ENCODE measurements around the gene CAMSAP1. TPM values are rescaled to one million over a fixed set of nuclear protein-coding genes. Genes with fewer than 3 reads are reported as not detected.

The CAMSAP1 gene
- total and polyA plus RNA-seq, 4 donors, result 5.0 to 29.8 (median 15.1) TPM

GRCh38 chr9:135804581-135805421, 102.5 kb downstream of the CAMSAP1 start:
- Histone ChIP-seq H3K27ac (ENCODE audit: low read depth in 1 of 2, low read length in 1 of 2) (no peak overlapping the region), H3K4me1 (ENCODE audit: control insufficient read depth in 5 of 5, insufficient read depth in 5 of 5, low read length in 5 of 5) (no peaks in the 10 kb centered on the region), H3K9ac (ENCODE audit: insufficient read depth in 1 of 2, low read length in 2 of 2) (no peak overlapping the region), H3K36me3 (ENCODE audit: control insufficient read depth in 4 of 4, insufficient read depth in 4 of 4, low read length in 4 of 4) (peaks cover 0 to 7% (median 1%) of the 10 kb centered on the region in 4 donors), H3K27me3 (ENCODE audit: control insufficient read depth in 3 of 3, insufficient read depth in 3 of 3, low read length in 2 of 3) (no peaks in the 10 kb centered on the region), H3K4me3 (no peak overlapping the region), H3K9me3 (ENCODE audit: control insufficient read depth in 4 of 4, insufficient read depth in 3 of 4, low read length in 3 of 4) (no peaks in the 10 kb centered on the region)
- DNase-seq, result no peak
- TF ChIP-seq CTCF (IDR thresholded peaks at IDR 0.05; ENCODE audit: control extremely low read depth, extremely low read depth), result no peak
- no peak for ATAC-seq (ENCODE audit: insufficient read depth, low FRiP score)
- WGBS, 2 donors, result 87 to 89% methylated on average over 24 of the region's 24 CpGs

GRCh38 chr9:135803441-135803840, 103.9 kb downstream of the CAMSAP1 start:
- H3K27ac ChIP-seq (ENCODE audit: low read depth in 1 of 2, low read length in 1 of 2), result no peak overlapping the region
- no peaks in the 10 kb centered on the region for H3K9me3 ChIP-seq (ENCODE audit: control insufficient read depth in 4 of 4, insufficient read depth in 3 of 4, low read length in 3 of 4)
- WGBS, 2 donors, result 94 to 96% methylated on average over 10 of the region's 10 CpGs
- no peak for TF ChIP-seq CTCF (IDR thresholded peaks at IDR 0.05; ENCODE audit: control extremely low read depth, extremely low read depth)
- ATAC-seq (ENCODE audit: insufficient read depth, low FRiP score) (no peak), DNase-seq (no peak)
- H3K9ac ChIP-seq (ENCODE audit: insufficient read depth in 1 of 2, low read length in 2 of 2), result no peak overlapping the region
- H3K36me3 ChIP-seq (ENCODE audit: control insufficient read depth in 4 of 4, insufficient read depth in 4 of 4, low read length in 4 of 4), result no peaks in the 10 kb centered on the region
- no peaks in the 10 kb centered on the region for H3K27me3 ChIP-seq (ENCODE audit: control insufficient read depth in 3 of 3, insufficient read depth in 3 of 3, low read length in 2 of 3)
- H3K4me1 ChIP-seq (ENCODE audit: control insufficient read depth in 5 of 5, insufficient read depth in 5 of 5, low read length in 5 of 5), result no peaks in the 10 kb centered on the region
- no peak overlapping the region for H3K4me3 ChIP-seq

GRCh38 chr9:135802876-135803419, 104.4 kb downstream of the CAMSAP1 start:
- ATAC-seq (ENCODE audit: insufficient read depth, low FRiP score) (no peak), DNase-seq (no peak)
- Histone ChIP-seq H3K36me3 (ENCODE audit: control insufficient read depth in 4 of 4, insufficient read depth in 4 of 4, low read length in 4 of 4) (no peaks in the 10 kb centered on the region), H3K9ac (ENCODE audit: insufficient read depth in 1 of 2, low read length in 2 of 2) (no peak overlapping the region), H3K9me3 (ENCODE audit: control insufficient read depth in 4 of 4, insufficient read depth in 3 of 4, low read length in 3 of 4) (no peaks in the 10 kb centered on the region), H3K27ac (ENCODE audit: low read depth in 1 of 2, low read length in 1 of 2) (no peak overlapping the region), H3K4me3 (no peak overlapping the region), H3K4me1 (ENCODE audit: control insufficient read depth in 5 of 5, insufficient read depth in 5 of 5, low read length in 5 of 5) (peaks cover 0 to 4% (median 0%) of the 10 kb centered on the region in 5 donors), H3K27me3 (ENCODE audit: control insufficient read depth in 3 of 3, insufficient read depth in 3 of 3, low read length in 2 of 3) (no peaks in the 10 kb centered on the region)
- TF ChIP-seq CTCF (IDR thresholded peaks at IDR 0.05; ENCODE audit: control extremely low read depth, extremely low read depth), result no peak
- 75 to 82% methylated on average over 18 of the region's 18 CpGs for WGBS, 2 donors

Measured in lung (tissue), 12 donors.